HG03565 (cell line): ENCODE data around the gene SPTLC1.
"Not testable (repeated sequence)": the region's sequence is repeated elsewhere in the genome, so short reads cannot be mapped to it uniquely, and the experiment has no call there.

Experiments used
- ATAC-seq: cut with Tn5 transposase; IDR thresholded peaks from one replicate; pipeline ENCODE4 v1.9.1; 2021; ENCODE audit warnings: mild to moderate bottlenecking, moderate library complexity; ENCODE audit not compliant: unreplicated experiment

The SPTLC1 gene, protein sequence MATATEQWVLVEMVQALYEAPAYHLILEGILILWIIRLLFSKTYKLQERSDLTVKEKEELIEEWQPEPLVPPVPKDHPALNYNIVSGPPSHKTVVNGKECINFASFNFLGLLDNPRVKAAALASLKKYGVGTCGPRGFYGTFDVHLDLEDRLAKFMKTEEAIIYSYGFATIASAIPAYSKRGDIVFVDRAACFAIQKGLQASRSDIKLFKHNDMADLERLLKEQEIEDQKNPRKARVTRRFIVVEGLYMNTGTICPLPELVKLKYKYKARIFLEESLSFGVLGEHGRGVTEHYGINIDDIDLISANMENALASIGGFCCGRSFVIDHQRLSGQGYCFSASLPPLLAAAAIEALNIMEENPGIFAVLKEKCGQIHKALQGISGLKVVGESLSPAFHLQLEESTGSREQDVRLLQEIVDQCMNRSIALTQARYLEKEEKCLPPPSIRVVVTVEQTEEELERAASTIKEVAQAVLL

DNA sequence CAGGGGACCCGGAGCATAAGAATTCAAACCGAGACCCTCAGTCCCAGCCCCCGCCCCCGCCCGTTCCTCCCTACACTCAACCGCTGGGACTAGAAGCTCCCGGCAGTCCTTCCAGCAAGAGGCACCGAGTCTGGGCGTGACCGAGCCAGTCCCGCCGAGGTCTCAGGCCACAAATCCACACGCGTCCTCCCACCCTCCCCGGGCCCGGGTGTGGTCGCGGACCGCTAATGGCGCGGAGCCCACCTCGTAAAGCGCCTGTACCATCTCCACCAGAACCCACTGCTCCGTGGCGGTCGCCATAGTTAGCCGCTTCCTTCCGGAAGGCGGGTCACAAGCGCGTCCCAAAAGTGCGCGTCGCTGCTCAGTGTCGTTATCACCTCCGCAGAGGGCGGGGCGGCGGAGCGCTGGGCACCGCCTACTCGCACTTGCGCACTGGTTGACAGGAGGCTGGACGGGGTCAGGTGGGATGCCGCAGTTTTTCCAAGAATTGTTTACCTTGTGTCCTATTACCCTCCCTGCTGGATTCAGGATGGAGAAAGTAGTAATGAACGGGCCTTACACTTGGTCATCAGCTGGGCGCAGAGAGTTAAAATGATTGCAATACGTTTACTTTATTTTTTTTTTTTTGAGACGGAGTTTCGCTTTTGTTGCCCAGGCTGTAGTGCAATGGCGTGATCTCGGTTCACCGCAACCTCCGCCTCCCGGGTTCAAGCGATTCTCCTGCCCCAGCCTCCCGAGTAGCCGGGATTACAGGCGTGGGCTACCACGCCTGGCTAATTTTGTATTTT, at the start of gene SPTLC1:
Gene SPTLC1 (minus strand): TSS at position 343 of the 788 bp plus-strand sequence. CDS start 43 bp downstream, at position 300.
- ATAC-seq, result peak; percentile 97

GRCh38 chr9:92164975-92165374, 49.8 kb upstream of the SPTLC1 start:
- no peak for ATAC-seq

DNA sequence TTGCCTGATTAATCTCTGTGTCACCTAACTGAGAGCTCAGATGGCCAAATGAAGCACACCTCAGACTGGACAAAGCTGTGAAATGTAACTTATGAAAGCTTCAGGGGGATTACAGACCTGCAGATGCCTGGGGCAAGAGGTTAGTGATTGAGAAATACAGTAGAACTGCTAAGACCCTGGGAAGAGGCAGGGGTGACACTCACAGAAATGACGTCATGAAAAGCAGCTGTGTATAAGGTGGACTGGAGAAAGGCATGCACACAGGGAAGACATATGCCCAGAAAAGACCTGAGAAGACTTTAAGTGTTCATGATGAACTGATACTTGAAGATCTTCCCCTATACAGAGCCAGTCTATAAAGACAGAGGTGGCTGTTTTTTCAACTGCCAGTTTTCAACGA, 49.3 kb upstream of the SPTLC1 start:
- ATAC-seq, result no peak

DNA sequence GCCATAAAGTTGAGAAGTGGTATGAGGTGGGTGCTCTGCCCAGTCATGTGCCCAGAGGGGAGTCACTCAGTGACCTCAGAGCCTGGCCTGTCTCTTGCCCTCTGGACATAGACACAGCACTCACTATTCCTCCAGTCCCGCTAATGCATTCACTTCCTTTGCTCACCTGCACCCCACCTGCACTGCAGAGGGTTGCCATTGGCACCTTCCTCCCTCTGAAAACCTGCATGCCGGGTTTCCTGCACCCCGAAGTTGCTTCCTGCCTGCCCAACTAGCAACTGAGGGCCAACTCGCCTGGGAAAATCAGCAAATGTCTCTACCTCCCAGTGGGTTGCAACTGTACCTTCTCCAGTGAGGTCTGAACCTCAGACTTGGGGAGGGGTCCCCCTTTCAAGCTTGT, 48.1 kb upstream of the SPTLC1 start:
- ATAC-seq, result no peak

GRCh38 chr9:92160786-92161185, 45.6 kb upstream of the SPTLC1 start:
- ATAC-seq, result no peak

GRCh38 chr9:92159058-92159457, 43.8 kb upstream of the SPTLC1 start:
- no peak for ATAC-seq

GRCh38 chr9:92158097-92158601, 42.9 kb upstream of the SPTLC1 start:
- ATAC-seq, result no peak

- not testable (repeated sequence) for ATAC-seq
Measured at GRCh38 chr9:92155736-92156135, 40.5 kb upstream of the SPTLC1 start.

- no peak for ATAC-seq
Measured at GRCh38 chr9:92155221-92155620, 40.0 kb upstream of the SPTLC1 start.

GRCh38 chr9:92153466-92154415, 38.5 kb upstream of the SPTLC1 start:
- ATAC-seq, result not testable (repeated sequence)

DNA sequence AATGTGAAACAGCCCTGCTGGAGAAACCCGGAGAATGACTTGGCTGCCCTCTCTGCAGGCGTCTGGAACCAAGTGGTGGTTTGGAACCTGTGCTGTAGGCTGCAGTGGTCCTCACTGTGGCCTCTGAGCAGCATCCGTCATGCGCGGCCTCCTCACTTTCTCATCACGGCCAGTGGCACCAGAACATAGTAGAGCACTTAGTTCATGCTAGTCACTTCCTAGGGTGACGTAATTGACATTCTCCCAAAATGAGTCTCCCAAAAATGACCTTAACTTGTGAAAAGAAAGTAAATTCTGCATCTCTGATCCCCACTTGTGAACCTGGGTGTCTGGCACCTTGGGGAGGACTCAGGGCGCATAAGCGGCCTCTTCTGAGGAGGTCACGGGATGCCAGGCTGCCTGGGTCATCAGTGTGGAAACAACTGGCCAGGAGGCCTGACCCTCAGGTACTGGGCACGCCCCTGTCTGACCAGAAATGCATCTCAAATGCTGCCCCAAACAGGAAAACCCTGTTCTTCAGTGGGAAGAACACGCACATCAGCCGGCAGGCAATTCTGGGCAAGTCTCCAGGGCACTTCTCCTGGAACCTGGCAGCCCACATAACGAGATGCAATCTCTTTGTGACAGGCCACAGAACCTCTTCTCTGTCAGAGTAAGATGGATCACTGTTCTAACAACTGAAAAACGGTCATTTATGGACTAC, 36.6 kb upstream of the SPTLC1 start:
- ATAC-seq, result no peak

DNA sequence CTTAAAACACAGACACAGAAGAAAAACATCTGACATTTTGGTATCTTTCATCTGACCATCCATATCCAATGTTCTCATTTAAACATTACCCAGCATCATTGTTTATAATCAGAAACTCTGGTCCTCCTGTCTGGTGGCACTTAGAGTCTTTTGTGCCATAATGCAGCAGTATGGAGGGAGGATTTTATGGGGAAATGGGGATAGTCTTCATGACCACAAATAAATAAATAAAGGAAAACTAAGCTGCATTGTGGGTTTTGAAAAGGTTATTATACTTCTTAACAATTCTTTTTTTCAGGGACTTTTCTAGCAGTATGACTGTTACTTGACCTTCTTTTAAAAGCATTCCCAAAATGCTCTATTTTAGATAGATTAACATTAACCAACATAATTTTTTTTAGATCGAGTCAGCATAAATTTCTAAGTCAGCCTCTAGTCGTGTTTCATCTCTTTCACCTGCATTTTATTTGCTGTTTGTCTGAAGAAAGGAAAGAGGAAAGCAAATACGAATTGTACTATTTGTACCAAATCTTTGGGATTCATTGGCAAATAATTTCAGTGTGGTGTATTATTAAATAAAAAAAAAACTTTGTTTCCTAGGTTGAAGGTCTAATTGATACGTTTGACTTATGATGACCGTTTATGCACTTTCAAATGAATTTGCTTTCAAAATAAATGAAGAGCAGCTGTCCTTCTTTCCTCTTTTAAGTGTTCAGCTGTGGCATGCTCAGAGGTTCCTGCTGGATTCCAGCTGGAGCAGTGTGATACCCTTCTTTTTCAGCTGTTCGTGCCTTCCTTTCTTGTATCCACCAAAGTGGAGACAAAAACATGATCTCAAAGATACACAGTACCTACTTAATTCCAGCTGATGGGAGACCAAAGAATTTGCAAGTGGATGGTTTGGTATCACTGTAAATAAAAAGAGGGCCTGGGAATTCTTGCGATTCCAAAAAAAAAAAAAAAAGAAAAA, 35.6 kb upstream of the SPTLC1 start:
- not testable (repeated sequence) for ATAC-seq

GRCh38 chr9:92147852-92148180, 32.6 kb upstream of the SPTLC1 start:
- no peak for ATAC-seq

DNA sequence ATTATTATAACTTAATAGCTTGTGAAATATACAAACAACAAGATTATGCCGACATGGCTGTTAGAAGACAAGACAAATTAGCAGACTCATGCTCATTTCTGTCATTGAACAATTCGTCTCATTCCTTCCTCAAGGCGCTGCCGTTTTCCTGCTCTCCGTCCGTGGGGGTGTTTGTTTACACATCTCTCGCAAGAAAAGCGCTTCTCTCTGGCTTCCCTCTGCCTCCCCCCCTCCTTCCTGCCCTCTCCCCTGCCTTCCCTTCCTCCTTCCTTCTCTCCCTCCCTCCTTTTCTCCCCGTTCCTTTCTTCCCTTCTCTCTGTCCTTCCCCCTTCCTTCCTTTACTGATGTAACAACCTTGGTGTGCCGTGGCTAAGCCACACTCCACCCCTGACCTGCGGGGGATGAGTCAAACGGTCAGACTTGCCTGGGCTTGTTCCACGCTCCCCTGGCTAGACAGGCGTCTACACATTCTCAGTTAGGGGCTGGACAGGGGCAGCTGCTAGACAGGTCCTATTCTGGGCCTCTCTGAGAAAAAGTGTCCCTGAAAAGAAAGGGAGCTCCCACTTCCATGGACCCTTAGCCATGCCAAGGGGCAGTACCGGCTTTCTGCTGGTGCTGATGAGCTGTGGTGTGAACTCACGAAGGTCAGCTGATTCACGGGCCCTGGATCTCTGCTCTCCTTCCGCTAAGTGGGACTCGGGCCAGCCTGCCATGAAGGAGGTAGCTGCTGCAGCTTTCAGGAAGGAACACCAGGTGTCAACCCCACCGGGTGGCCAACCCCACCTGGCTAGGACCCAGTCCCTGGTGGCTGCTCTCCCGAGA, 32.0 kb upstream of the SPTLC1 start:
- peak; percentile 73 for ATAC-seq

- ATAC-seq, result no peak
Measured at GRCh38 chr9:92146610-92147009, 31.4 kb upstream of the SPTLC1 start.

DNA sequence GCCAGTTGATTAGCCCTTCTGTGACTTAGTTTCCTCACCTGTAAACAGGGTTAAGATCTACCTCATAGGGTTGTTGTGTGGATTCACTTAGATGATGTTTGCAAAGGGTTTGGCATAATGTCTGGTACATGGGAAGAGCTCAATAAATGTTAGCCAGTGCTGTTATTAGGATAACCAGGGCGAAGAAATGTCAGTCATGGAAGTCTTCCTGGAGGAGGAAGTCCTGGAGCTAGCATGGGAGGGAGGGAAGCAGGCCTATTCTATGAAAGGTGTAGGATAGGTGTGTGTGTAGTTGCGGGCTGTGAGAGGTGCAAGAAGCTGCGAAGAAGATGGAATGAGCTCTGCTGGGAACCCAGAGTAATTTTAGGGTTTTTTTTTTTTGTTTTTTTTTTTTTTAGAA, 30.6 kb upstream of the SPTLC1 start:
- not testable (repeated sequence) for ATAC-seq

GRCh38 chr9:92142329-92142728, 27.1 kb upstream of the SPTLC1 start:
- ATAC-seq, result no peak
